ENCODE data around the gene SAMD11.

GRCh38 chr1:912740-913301 lies 10.9 kb upstream of the SAMD11 start:
- TF ChIP-seq CTCF (IDR thresholded peaks at IDR 0.05) (no peak), POLR2A (IDR thresholded peaks at IDR 0.05) (no peak)
